Activated naive CD4-positive, alpha-beta T cell treated with anti-CD3 and anti-CD28 coated beads, Interleukin-2, amount 50 U/mL, for 24 hours (primary cell): ENCODE results near the gene NFE2L2.
"Not testable (repeated sequence)": the region's sequence is repeated elsewhere in the genome, so short reads cannot be mapped to it uniquely, and the experiment has no call there.

Experiments used
- H3K27ac Mint-ChIP-seq: one replicate; pipeline ENCODE4 v1.8.0; 2021; ENCODE audit warnings: mild to moderate bottlenecking, mixed read lengths
- H3K27me3 Mint-ChIP-seq: one replicate; pipeline ENCODE4 v1.8.0; 2021; ENCODE audit warnings: mixed read lengths
- H3K36me3 Mint-ChIP-seq: one replicate; pipeline ENCODE4 v1.8.0; 2021; ENCODE audit warnings: mixed read lengths
- H3K4me1 Mint-ChIP-seq: one replicate; pipeline ENCODE4 v1.8.0; 2021; ENCODE audit warnings: mixed read lengths
- H3K4me3 Mint-ChIP-seq: one replicate; pipeline ENCODE4 v1.8.0; 2021; ENCODE audit warnings: mild to moderate bottlenecking, mixed read lengths
- H3K9me3 Mint-ChIP-seq: one replicate; pipeline ENCODE4 v1.8.0; 2021; ENCODE audit warnings: mixed read lengths

Gene NFE2L2

DNA sequence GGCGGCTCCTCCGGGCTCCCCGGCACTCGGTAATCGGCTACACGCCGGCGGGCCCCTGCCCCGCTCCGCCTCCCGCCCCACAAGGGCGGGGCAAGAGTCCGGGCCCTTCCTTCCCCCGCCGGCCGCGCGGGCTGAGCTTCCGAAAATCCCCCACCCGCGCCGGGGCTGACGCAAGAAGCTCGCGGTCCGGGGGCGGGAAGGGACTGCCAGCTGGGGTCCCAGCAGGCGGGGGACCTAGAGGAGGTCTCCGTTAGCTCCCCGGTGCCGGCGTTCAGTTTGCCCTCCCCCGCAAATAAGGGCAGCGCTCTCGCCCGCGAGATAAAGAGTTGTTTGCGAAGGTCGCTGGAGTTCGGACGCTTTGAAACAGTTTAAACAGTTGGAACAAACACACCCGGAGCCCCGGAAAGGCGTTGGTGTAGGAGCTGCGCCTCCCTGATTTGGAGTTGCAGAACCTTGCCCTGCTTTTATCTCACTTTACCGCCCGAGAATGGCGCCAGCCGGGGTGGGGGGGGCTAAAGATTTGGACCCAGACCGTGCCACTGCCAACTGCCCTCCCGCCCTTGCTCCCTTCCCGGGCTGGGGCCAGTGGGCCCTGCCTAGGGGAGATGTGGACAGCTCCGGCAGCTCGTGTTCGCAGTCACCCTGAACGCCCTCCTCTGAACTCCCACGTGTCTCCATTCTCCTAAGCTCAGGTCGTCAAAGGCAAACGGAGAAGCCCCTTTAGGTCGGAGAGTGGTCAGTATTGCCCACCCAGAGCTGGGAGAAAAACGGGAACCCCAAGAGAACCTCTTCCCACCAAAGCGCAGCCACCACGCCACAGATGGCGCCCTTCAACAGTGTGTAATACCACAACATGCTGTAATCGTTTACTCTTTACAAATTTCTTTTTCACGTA, at the start of gene NFE2L2:
Gene NFE2L2 (minus strand): TSS at position 35 of the 895 bp plus-strand sequence. CDS start 151 bp downstream, outside the sequence.
- H3K4me1 Mint-ChIP-seq = peaks cover 51% of the 10 kb centered on the region

DNA sequence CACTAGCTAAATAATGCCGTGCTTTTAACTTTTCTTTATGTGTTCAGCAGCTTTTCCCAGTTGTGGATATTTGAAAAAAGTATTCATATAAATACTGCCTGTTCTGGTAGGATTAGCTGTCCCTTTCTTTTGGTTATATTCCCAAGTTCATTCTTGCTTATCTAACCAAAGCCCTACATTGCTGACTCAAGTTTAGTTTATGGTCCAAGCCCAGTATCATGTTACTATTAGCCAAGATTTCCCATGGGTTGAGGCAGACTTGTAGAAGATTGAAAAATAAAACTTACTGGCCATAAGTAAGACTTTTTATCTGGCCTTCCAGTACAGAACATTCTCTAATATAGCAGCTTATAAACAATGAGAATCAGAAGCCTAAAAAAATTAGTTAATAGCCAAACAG, 49.7 kb upstream of the NFE2L2 start:
- Mint-ChIP-seq H3K36me3 (peaks cover 1% of the 10 kb centered on the region), H3K9me3 (no peaks in the 10 kb centered on the region), H3K4me3 (no peak overlapping the region), H3K27ac (no peak overlapping the region), H3K27me3 (no peaks in the 10 kb centered on the region), H3K4me1 (peaks cover 31% of the 10 kb centered on the region)

More for the DNA sequence above, at the start of gene NFE2L2:
- Mint-ChIP-seq H3K4me3 (peak within 1 kb of the TSS; percentile 96), H3K9me3 (no peaks in the 10 kb centered on the region), H3K27ac (peak within 1 kb of the TSS; percentile 99), H3K27me3 (no peaks in the 10 kb centered on the region), H3K36me3 (peaks cover 11% of the 10 kb centered on the region)

DNA sequence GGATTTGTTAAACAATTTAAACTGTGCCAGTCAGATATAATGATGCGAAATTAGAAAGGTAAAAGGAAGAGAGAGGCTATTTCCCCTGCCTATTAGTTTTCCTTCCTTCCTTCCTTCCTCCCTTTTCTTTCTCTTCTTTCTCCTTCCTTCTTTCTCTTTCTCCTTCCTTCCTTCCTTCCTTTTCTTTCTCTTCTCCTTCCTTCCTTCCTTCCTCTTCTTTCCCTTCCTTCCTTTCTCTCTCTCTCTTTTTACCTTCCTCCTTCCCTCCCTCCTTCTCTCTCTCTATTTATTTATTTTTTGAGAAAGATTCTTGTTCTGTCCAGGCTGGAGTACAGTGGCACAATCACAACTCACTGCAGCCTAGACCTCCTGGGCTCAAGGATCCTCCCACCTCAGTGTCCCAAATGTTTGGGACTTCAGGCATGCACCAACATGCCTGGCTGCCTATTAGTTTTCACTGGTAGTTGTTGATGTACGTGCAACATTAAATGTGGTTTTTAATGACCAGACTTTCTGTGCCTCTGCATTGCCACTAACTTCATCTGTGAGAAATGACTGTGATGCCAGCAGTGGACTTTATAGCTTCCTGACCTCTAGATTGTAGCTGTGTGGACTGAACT, 48.7 kb upstream of the NFE2L2 start:
- peak overlapping the region; percentile 81 for H3K27ac Mint-ChIP-seq
- H3K36me3 Mint-ChIP-seq = peaks cover 1% of the 10 kb centered on the region
- H3K4me1 Mint-ChIP-seq = peaks cover 38% of the 10 kb centered on the region
- no peak overlapping the region for H3K4me3 Mint-ChIP-seq
- no peaks in the 10 kb centered on the region for H3K27me3 Mint-ChIP-seq
- H3K9me3 Mint-ChIP-seq = no peaks in the 10 kb centered on the region

DNA sequence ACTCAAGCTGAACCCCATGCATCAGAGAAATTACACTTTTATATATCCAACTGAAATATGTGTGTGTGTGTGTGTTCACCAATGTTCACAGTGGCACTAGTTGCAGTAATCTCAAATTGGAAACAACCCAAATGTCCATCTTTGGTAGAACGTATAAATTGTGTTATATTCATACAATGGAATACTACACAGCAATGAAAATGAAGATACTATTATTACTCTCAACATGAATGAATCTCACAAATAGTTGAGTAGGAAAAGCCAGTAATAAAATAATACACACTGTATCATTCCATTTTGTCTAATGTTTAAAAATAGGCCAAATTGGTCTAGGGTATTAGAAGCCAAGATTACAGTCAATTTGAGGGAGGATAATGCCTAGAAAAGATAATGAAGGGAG, 48.0 kb upstream of the NFE2L2 start:
- peaks cover 45% of the 10 kb centered on the region for H3K4me1 Mint-ChIP-seq
- no peak overlapping the region for H3K4me3 Mint-ChIP-seq
- no peaks in the 10 kb centered on the region for H3K9me3 Mint-ChIP-seq
- H3K36me3 Mint-ChIP-seq = peaks cover 1% of the 10 kb centered on the region
- no peaks in the 10 kb centered on the region for H3K27me3 Mint-ChIP-seq
- H3K27ac Mint-ChIP-seq = no peak overlapping the region

DNA sequence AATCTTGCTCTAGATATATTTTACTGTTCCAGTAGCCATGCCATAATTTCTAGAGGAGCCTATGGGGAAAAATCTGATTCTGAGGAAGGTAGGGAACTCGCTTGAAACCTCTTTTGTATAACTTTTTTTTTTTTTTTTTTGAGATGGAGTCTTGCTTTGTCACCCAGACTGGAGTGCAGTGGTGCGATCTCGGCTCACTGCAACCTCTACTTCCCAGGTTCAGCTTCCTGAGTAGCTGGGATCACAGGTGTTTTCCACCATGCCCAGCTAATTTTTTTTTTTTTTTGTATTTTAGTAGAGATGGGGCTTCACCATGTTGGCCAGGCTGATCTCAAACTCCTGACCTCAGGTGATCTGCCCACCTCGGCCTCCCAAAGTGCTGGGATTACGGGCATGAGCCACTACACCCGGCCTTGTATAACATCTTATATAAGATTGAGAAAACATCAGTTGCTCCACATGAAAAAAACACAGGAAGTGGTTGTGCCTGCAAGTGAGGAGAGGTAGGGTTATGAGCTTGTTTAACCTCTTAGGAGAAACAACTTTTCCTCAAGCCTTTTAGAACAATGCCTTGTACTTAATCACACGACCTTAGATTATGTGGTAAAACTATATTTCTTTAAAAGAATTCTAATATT, 45.3 kb upstream of the NFE2L2 start:
- not testable (repeated sequence) for H3K9me3 Mint-ChIP-seq, H3K36me3 Mint-ChIP-seq, H3K27me3 Mint-ChIP-seq
- Mint-ChIP-seq H3K4me1 (peaks cover 59% of the 10 kb centered on the region), H3K27ac (peak overlapping the region; percentile 76), H3K4me3 (peak overlapping the region; percentile 61)

DNA sequence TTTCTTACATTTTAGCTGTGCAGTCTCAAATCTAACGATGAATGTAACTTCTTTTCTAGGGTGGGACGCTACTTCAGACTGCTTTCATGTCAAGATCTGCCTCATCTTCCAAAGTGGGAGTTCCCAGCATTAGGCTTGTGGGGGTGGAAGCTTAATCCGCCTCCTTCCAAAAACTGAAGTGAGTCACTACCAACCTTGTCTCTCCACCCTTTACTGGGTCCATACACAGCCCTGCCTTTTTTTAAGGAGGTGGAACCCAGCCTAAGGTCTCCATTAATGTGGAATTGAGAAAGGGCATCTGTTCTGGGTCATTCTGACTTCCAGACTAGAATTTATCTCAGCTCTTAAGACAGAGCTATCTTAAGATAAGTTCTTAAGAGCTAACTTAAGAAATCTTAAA, 42.0 kb upstream of the NFE2L2 start:
- Mint-ChIP-seq H3K9me3 (no peaks in the 10 kb centered on the region), H3K36me3 (peaks cover 2% of the 10 kb centered on the region), H3K27ac (no peak overlapping the region), H3K27me3 (no peaks in the 10 kb centered on the region), H3K4me1 (peaks cover 46% of the 10 kb centered on the region), H3K4me3 (no peak overlapping the region)

DNA sequence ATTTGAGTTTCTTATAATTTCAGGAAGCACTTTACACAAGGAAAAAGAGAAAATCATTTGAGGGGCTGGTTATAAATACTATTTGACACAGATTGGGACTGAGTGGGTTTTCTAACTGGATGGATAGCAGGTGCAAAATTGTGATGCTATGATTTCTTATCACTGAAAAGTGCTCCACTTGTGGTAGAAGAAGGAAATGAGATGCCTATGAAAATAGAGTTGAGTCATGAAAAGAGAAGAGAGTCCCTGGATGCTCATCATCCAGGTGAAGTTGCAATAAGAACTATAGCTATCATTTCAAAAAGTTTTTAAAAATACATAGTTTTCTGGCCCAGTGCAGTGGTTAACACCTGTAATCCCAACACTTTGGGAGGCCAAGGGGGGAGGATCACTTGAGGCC, 39.4 kb upstream of the NFE2L2 start:
- peaks cover 25% of the 10 kb centered on the region for H3K4me1 Mint-ChIP-seq
- H3K4me3 Mint-ChIP-seq = no peak overlapping the region
- no peak overlapping the region for H3K27ac Mint-ChIP-seq
- no peaks in the 10 kb centered on the region for H3K9me3 Mint-ChIP-seq
- H3K27me3 Mint-ChIP-seq = no peaks in the 10 kb centered on the region
- peaks cover 1% of the 10 kb centered on the region for H3K36me3 Mint-ChIP-seq

DNA sequence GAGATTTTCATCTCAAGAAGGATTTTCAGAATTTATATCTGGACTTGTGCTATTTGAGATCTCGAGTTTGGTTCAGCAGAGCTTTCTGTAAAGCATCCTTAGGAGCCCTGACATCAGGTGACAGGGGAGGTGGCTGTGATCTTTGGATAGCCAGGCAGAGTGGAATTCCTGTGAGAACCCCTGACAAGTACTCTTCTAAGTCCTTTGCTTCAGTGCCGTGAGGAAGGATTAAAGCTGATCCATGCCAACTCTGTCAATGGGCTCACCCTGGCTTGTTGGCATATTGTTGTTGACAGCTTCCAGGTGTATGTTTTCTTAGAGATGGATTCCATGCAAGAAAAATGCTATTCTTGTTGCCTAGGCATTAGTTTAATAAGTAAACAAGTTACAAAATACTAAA, 38.0 kb upstream of the NFE2L2 start:
- H3K4me1 Mint-ChIP-seq = peaks cover 13% of the 10 kb centered on the region
- peaks cover 1% of the 10 kb centered on the region for H3K36me3 Mint-ChIP-seq
- H3K9me3 Mint-ChIP-seq = no peaks in the 10 kb centered on the region
- no peak overlapping the region for H3K27ac Mint-ChIP-seq
- H3K4me3 Mint-ChIP-seq = no peak overlapping the region
- H3K27me3 Mint-ChIP-seq = no peaks in the 10 kb centered on the region

DNA sequence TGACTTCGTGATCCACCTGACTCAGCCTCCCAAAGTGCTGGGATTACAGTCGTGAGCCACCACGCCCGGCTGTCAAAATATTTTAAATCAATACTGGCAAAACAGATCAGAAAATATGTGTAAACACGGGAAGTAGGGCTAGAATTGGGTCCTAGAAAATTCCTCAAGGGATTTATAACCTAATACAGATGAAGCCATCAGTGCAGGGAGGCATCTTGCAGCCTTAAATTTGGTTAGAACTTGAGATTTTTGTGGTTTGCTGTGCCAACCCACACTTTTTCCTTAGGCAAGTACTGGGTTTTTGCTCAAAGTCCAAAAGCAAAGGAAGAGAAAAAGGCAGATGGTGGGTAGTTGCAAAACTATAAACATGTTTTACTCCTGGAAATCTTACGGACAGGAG, 33.7 kb upstream of the NFE2L2 start:
- Mint-ChIP-seq H3K27me3 (no peaks in the 10 kb centered on the region), H3K4me1 (peaks cover 6% of the 10 kb centered on the region), H3K27ac (no peak overlapping the region), H3K4me3 (no peak overlapping the region), H3K9me3 (no peaks in the 10 kb centered on the region), H3K36me3 (peaks cover 1% of the 10 kb centered on the region)

DNA sequence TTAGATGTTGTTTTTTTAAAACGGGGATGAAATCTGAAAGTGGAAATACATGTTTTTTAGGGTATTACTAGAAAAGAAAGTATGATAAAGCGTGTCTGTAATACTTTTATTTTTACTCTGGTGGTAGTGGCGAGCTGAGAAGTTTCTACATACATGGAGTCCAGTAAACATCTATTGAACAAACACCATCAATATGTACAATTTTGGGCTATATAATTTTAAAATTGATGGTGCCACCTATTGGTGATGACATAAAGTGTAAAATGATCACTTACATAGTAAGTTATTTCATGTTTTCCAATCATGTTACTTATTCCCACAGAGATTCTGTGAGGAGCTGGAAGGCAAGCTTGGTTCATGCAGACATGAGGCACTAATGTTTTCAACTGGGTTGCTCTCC, 31.5 kb upstream of the NFE2L2 start:
- H3K27me3 Mint-ChIP-seq = no peaks in the 10 kb centered on the region
- H3K4me1 Mint-ChIP-seq = peaks cover 14% of the 10 kb centered on the region
- H3K4me3 Mint-ChIP-seq = no peak overlapping the region
- no peak overlapping the region for H3K27ac Mint-ChIP-seq
- no peaks in the 10 kb centered on the region for H3K9me3 Mint-ChIP-seq
- no peaks in the 10 kb centered on the region for H3K36me3 Mint-ChIP-seq

DNA sequence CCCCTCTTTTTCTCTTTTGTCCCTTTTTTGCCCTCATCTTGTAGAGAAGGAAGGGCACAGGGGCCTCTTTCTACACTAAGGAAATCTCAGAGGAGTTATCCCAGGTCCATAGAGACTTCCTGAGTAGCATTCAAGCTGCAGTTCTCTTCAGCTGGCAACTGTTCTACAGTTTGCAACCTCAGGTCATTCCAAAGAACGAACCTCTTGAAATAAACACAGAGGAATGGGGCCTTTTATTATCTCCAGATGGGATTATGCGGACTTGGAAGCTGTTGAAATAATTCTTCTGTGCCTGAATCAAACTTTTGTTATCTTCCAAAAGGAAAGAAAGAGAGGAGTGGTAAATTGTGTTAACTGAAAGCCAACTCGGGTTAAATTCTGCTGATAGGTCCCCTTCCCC, 31.0 kb upstream of the NFE2L2 start:
- Mint-ChIP-seq H3K27ac (no peak overlapping the region), H3K27me3 (no peaks in the 10 kb centered on the region), H3K4me1 (peaks cover 16% of the 10 kb centered on the region), H3K9me3 (no peaks in the 10 kb centered on the region), H3K36me3 (no peaks in the 10 kb centered on the region), H3K4me3 (no peak overlapping the region)

DNA sequence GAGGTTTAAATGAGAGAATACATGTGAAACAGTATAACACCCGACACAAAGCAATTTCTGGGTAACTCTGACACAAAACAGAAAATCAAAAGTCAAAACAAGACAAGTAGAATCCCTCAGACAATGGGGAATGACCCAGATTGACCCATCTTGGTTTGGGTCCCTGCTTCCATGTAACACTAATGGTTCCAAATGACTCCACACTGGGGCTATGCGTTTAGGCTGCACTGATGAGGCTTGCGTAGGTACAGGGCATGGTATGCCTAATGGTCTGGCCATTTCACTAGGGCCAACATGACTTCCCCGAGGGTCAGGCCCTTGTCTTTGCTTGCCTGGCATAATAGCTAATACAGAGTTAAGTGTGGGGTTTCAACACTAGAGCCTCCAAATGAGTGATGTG, 27.2 kb upstream of the NFE2L2 start:
- Mint-ChIP-seq H3K4me3 (no peak overlapping the region), H3K27ac (no peak overlapping the region), H3K4me1 (peaks cover 28% of the 10 kb centered on the region), H3K36me3 (no peaks in the 10 kb centered on the region), H3K9me3 (no peaks in the 10 kb centered on the region), H3K27me3 (no peaks in the 10 kb centered on the region)

DNA sequence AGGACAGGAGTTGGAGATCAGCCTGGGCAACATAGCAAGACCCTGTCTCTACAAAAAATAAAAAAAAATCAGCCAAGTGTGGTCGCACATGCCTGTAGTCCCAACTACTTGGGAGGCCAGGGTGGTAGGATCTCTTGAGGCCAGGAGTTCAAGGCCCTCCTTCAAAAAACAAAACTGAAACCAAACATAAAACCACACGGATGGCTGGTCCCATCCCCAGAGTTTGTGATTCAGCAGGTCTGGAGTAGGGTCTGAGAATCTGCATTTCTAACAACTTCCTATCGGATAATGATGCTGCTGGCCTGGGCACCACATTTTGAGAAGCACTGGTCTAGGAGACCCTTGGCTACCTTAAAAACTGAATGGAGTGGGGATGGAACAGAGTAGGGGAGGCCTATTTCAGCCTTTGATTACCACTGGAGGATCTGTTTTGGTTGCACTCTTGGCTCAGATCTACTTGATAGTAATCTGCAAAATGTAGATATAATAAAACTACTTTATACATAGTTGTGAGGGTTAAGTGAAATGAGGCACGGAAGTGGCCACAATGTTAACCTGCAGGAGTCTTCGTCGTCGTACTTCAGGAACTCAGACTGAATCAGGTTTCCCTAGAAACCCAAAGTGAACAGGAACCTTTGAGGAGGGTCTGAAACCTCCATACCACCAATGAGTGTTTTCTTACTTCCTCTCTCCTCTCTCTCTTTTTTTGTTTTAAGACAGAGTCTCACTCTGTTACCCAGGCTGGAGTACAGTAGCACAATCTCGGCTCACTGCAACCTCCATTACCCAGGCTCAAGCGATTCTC, 25.5 kb upstream of the NFE2L2 start:
- H3K27ac Mint-ChIP-seq = peak overlapping the region; percentile 92
- H3K4me3 Mint-ChIP-seq = peak overlapping the region; percentile 64
- no peaks in the 10 kb centered on the region for H3K36me3 Mint-ChIP-seq
- peaks cover 22% of the 10 kb centered on the region for H3K4me1 Mint-ChIP-seq
- H3K9me3 Mint-ChIP-seq = no peaks in the 10 kb centered on the region
- H3K27me3 Mint-ChIP-seq = no peaks in the 10 kb centered on the region

DNA sequence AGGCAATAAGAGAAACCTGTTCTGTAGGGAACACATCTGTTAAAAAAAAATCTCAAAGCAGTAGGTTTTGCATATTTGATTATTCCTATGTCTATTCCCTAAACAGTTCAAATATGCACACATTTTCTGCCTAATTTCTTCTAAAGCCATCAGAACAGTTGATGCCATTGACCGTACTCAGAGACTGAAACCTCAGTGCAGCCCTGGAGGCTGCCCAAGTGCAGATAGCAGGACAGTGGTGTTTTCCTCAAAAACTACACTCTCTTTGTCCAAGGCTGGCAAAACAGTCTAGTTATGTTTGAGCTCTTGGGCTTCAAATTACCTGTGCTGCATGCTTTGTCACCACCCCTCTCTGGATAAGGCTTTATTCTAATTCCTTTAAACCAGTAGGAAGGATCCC, 23.3 kb upstream of the NFE2L2 start:
- Mint-ChIP-seq H3K27ac (no peak overlapping the region), H3K27me3 (no peaks in the 10 kb centered on the region), H3K4me3 (no peak overlapping the region), H3K36me3 (peaks cover 2% of the 10 kb centered on the region), H3K9me3 (no peaks in the 10 kb centered on the region), H3K4me1 (peaks cover 22% of the 10 kb centered on the region)

DNA sequence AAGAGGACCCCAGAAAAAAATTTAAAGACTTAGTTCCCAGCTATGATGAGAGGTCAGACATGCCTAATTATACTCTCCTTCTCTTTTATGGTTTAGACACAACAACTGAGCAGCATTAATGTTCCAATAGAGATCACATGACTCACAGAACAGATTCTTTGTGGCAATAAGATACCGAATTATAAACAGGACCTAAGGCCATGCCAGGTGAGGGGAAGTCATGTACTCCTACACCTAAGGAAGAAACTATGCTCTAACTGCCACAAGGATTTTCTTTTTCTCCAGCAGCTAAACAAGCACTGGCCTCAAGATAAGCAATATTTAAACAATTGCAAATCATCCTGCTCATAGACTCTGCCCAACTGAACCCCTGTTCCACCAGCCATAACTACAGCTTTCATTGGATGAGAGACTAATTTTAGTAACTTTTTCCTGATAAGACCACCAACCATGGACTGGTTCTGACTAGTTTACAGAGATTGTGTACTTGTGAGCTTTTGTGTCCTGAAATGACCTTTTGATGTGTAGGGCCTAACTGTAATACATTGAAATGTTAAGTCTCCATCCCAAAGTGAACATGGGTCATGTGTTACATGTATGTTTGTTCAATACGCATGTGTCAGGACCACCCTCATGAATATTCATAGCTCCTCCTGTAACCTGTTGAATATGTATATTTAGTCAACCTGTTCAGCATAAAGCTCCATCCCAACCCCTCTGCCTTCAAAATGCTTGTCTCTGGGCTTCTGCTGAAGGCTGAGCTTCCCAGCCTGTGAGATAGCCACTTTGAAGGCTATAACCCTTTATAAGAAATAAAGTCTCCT, 21.6 kb upstream of the NFE2L2 start:
- Mint-ChIP-seq H3K27ac (no peak overlapping the region), H3K36me3 (peaks cover 2% of the 10 kb centered on the region), H3K4me3 (no peak overlapping the region), H3K27me3 (no peaks in the 10 kb centered on the region), H3K9me3 (no peaks in the 10 kb centered on the region), H3K4me1 (peaks cover 14% of the 10 kb centered on the region)
